Measurements from ENCODE around the gene PFDN4.

GRCh38 chr20:54214566-54214965 is 6.7 kb downstream of the PFDN4 start:
- TF ChIP-seq CSDC2 (CRISPR knock-in tag; IDR thresholded peaks at IDR 0.05) (no peak), ZC3H10 (CRISPR knock-in tag; IDR thresholded peaks at IDR 0.05) (no peak), RARB (CRISPR knock-in tag; IDR thresholded peaks at IDR 0.05) (no peak), PATZ1 (CRISPR knock-in tag; IDR thresholded peaks at IDR 0.05; ENCODE audit: borderline replicate concordance) (no peak), TCF4 (CRISPR knock-in tag; IDR thresholded peaks at IDR 0.05; ENCODE audit: borderline replicate concordance) (no peak), PPARA (CRISPR knock-in tag; IDR thresholded peaks at IDR 0.05; ENCODE audit: borderline replicate concordance) (no peak), TOX (CRISPR knock-in tag; IDR thresholded peaks at IDR 0.05; ENCODE audit: borderline replicate concordance) (no peak), CSRNP3 (CRISPR knock-in tag; IDR thresholded peaks at IDR 0.05) (no peak)
- TF ChIP-seq, protein P1, sequence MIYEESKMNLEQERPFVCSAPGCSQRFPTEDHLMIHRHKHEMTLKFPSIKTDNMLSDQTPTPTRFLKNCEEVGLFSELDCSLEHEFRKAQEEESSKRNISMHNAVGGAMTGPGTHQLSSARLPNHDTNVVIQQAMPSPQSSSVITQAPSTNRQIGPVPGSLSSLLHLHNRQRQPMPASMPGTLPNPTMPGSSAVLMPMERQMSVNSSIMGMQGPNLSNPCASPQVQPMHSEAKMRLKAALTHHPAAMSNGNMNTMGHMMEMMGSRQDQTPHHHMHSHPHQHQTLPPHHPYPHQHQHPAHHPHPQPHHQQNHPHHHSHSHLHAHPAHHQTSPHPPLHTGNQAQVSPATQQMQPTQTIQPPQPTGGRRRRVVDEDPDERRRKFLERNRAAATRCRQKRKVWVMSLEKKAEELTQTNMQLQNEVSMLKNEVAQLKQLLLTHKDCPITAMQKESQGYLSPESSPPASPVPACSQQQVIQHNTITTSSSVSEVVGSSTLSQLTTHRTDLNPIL (CRISPR knock-in tag; IDR thresholded peaks at IDR 0.05; ENCODE audit: low read depth), result no peak

All from SK-N-SH treated with all-trans-retinoic acid at 6 μM for 48 hours (cell line).